Glutamatergic neuron (in vitro differentiated cells): Measurements from ENCODE around the gene CLK2. TPM values are rescaled to one million over a fixed set of nuclear protein-coding genes. Genes with fewer than 3 reads are reported as not detected.

Experiments
- DNase-seq: peaks from one replicate; pipeline ENCODE4 v3.0.0; 2022
- H3K27ac Mint-ChIP-seq: one replicate; pipeline ENCODE4 v1.8.0; 2020; ENCODE audit warnings: mild to moderate bottlenecking, mixed read lengths, inconsistent platforms; ENCODE audit not compliant: unreplicated experiment
- H3K27me3 Mint-ChIP-seq: one replicate; pipeline ENCODE4 v1.8.0; 2020; ENCODE audit warnings: mild to moderate bottlenecking, moderate library complexity, mixed read lengths, inconsistent platforms; ENCODE audit not compliant: unreplicated experiment
- H3K36me3 Mint-ChIP-seq: one replicate; pipeline ENCODE4 v1.8.0; 2020; ENCODE audit warnings: mild to moderate bottlenecking, mixed read lengths, inconsistent platforms; ENCODE audit not compliant: unreplicated experiment
- H3K4me1 Mint-ChIP-seq: one replicate; pipeline ENCODE4 v1.8.0; 2020; ENCODE audit warnings: mild to moderate bottlenecking, low read depth, mixed read lengths, inconsistent platforms; ENCODE audit not compliant: unreplicated experiment
- H3K4me3 Mint-ChIP-seq: one replicate; pipeline ENCODE4 v1.8.0; 2020; ENCODE audit warnings: mild to moderate bottlenecking, mixed read lengths, inconsistent platforms; ENCODE audit not compliant: unreplicated experiment
- H3K9me3 Mint-ChIP-seq: one replicate; pipeline ENCODE4 v1.8.0; 2020; ENCODE audit warnings: mild to moderate bottlenecking, moderate library complexity, mixed read lengths, inconsistent platforms; ENCODE audit not compliant: unreplicated experiment
- total RNA-seq: library from RNA; stranded (reverse); fragmentation: NEBNext Ultra II Directional; extraction: Animal tissue kit (Norgen Biotek cat#: 25700); gene quantifications from one replicate; pipeline ENCODE4 v1.2.1, GENCODE V29; 2021; ENCODE audit not compliant: unreplicated experiment
- TF ChIP-seq, protein P1 (sequence below): fragments of 200-600 bp; sonication (generic); IDR thresholded peaks from one replicate; pipeline ENCODE4 v1.5.0; 2021; ENCODE audit not compliant: partially characterized antibody, unreplicated experiment

The CLK2 gene
- total RNA-seq, 1 donor from 2014 or later, result 74.8 TPM

DNA sequence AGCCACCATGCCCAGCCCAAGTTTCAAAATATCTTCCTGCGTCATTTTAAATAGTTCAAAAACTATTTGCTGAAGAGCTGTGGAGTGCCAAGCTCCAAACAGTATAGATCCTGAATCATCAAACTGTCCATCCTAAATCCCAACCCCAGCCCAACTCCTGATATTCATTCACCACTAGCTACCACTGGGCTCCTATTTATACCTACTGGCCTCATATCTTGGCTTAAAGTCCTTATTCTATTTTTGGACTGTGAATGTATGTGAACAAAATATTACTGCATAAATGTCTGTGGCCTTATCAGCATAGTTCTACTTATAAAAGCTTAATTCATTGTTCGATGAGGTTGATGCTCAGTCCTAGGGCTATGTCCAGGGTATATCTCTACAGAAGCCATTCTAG is 5.9 kb downstream of the CLK2 start:
- Mint-ChIP-seq H3K27ac (no peak overlapping the region), H3K9me3 (peaks cover 6% of the 10 kb centered on the region), H3K27me3 (peaks cover 8% of the 10 kb centered on the region), H3K36me3 (peaks cover 5% of the 10 kb centered on the region), H3K4me1 (peaks cover 9% of the 10 kb centered on the region), H3K4me3 (peak overlapping the region; percentile 55)
- TF ChIP-seq, protein P1, sequence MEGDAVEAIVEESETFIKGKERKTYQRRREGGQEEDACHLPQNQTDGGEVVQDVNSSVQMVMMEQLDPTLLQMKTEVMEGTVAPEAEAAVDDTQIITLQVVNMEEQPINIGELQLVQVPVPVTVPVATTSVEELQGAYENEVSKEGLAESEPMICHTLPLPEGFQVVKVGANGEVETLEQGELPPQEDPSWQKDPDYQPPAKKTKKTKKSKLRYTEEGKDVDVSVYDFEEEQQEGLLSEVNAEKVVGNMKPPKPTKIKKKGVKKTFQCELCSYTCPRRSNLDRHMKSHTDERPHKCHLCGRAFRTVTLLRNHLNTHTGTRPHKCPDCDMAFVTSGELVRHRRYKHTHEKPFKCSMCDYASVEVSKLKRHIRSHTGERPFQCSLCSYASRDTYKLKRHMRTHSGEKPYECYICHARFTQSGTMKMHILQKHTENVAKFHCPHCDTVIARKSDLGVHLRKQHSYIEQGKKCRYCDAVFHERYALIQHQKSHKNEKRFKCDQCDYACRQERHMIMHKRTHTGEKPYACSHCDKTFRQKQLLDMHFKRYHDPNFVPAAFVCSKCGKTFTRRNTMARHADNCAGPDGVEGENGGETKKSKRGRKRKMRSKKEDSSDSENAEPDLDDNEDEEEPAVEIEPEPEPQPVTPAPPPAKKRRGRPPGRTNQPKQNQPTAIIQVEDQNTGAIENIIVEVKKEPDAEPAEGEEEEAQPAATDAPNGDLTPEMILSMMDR, result no peak
- DNase-seq, result no peak

DNA sequence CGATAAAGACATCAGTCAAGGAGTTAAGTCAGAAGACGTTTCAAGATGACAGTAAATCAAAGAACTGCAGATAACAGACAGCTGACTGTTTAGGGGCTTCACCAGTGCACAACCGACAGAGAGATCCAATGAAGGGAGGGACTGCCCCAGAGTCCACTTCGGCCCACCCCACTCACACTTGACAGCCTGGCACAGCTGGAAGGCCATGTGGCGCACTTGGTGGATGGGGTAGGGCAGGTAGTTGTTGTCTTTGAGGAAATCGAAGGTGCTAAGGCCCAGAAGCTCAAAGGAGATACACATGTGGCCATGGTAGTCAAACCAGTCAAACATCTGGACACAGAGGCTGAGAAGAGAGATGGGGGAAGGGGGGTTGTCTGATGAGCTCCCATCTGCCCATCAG is 6.8 kb downstream of the CLK2 start:
- Mint-ChIP-seq H3K36me3 (peaks cover 5% of the 10 kb centered on the region), H3K27ac (peak overlapping the region; percentile 21), H3K4me3 (no peak overlapping the region), H3K9me3 (peaks cover 8% of the 10 kb centered on the region), H3K27me3 (peaks cover 12% of the 10 kb centered on the region), H3K4me1 (peaks cover 8% of the 10 kb centered on the region)
- no peak for DNase-seq
- TF ChIP-seq, protein P1, result no peak

DNA sequence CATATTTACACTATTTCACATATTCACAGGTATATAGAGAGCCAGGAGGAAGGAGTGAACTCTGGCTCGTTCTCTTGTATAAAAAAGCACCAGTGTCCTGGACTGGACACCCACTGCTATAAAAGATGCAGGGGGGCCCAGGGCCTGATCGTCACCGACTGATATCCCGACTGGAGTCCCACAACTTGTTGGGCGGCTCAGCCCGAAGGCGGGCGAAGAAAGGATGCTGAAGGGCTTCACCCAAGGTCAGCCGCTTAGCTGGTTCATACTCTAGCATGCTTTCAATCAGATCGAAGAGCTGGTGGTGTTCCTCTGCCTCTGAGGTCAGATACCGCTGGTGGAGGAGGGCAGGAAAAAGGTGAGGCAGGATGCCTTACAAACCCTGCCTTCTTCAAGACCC is 10.2 kb downstream of the CLK2 start:
- Mint-ChIP-seq H3K4me1 (peaks cover 12% of the 10 kb centered on the region), H3K9me3 (peaks cover 13% of the 10 kb centered on the region), H3K27ac (peak overlapping the region; percentile 10), H3K27me3 (peaks cover 12% of the 10 kb centered on the region), H3K36me3 (peaks cover 5% of the 10 kb centered on the region), H3K4me3 (peak overlapping the region; percentile 69)
- DNase-seq, result no peak
- TF ChIP-seq, protein P1, result no peak

DNA sequence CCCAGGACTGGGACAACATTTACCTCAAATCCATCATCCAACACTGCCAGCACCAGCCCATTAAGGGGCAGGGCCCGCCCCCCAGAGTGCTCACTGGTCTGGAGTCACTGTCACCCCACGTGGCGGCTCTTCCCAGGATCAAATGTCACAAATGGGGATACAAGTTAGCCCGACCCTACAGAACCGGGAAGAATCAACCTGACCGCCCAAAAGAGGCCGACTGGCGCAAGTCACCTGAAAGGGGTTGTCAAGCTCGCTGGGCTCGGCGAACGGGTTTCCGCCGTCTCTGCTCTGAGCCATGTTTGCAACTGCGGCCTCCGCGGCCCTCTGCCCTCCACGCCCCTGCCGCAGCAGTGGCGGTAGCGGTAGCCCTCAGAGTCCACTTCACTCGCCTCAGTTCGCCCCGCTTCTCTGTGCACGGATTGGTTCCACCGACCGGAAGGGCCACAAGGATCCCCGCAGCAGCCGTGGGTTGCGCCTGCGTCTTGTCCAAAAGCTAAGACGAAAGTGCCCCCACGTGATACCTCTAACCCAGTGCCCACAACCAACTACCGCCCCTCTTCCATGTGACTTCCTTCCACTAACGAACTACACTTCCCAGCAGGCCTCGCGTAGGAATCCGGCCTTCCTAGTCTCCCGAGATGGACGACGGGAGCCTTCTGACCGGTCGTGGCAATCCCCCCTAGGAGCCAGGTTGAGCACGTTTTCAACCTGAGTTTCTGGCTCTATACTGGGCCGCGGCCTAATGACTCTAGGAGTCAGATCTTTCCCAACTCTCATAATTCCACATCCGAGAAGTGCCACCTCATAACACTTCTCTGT is 11.2 kb downstream of the CLK2 start, which contains the start of gene SCAMP3:
SCAMP3 (minus strand) TSS at position 509 of the 822 bp plus-strand sequence; CDS start at position 300, 209 bp downstream.
- H3K9me3 Mint-ChIP-seq, result peaks cover 13% of the 10 kb centered on the region
- H3K4me1 Mint-ChIP-seq, result peaks cover 13% of the 10 kb centered on the region
- TF ChIP-seq, protein P1, result no peak
- peaks cover 12% of the 10 kb centered on the region for H3K27me3 Mint-ChIP-seq
- H3K36me3 Mint-ChIP-seq, result peaks cover 10% of the 10 kb centered on the region
- H3K27ac Mint-ChIP-seq, result peak within 1 kb of the TSS; percentile 84
- DNase-seq, result peak; percentile 85
- peak within 1 kb of the TSS; percentile 97 for H3K4me3 Mint-ChIP-seq

DNA sequence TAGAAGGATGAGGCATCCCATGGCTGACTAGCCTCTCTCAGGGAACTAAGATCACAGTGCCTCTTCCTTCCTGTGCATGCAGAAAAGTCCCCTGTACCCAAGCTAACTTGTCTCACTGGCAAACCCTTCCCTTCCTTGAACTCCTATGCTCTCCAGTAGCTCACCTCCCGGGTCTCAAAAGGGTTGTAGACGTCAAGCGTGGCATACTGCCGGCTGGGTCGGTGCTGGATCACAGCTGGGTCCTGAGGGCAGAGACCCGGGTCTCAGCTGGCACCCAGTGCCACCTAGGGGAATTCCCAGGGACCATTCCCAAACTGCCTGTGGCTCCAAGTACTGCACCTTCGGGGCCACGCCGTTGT is 11.8 kb downstream of the CLK2 start:
- peak overlapping the region; percentile 84 for H3K27ac Mint-ChIP-seq
- TF ChIP-seq, protein P1, result peak; percentile 17
- H3K9me3 Mint-ChIP-seq, result peaks cover 19% of the 10 kb centered on the region
- peak overlapping the region; percentile 97 for H3K4me3 Mint-ChIP-seq
- peaks cover 19% of the 10 kb centered on the region for H3K4me1 Mint-ChIP-seq
- H3K27me3 Mint-ChIP-seq, result peaks cover 13% of the 10 kb centered on the region
- peaks cover 16% of the 10 kb centered on the region for H3K36me3 Mint-ChIP-seq
- DNase-seq, result no peak
